ENCODE measurements around the gene TMEM134. TPM values are rescaled to one million over a fixed set of nuclear protein-coding genes. Genes with fewer than 3 reads are reported as not detected.
"Not testable (repeated sequence)": the region's sequence is repeated elsewhere in the genome, so short reads cannot be mapped to it uniquely, and the experiment has no call there.

TMEM134 gene
- total RNA-seq, 1 experiment from 2014 or later: 88.8 TPM

DNA sequence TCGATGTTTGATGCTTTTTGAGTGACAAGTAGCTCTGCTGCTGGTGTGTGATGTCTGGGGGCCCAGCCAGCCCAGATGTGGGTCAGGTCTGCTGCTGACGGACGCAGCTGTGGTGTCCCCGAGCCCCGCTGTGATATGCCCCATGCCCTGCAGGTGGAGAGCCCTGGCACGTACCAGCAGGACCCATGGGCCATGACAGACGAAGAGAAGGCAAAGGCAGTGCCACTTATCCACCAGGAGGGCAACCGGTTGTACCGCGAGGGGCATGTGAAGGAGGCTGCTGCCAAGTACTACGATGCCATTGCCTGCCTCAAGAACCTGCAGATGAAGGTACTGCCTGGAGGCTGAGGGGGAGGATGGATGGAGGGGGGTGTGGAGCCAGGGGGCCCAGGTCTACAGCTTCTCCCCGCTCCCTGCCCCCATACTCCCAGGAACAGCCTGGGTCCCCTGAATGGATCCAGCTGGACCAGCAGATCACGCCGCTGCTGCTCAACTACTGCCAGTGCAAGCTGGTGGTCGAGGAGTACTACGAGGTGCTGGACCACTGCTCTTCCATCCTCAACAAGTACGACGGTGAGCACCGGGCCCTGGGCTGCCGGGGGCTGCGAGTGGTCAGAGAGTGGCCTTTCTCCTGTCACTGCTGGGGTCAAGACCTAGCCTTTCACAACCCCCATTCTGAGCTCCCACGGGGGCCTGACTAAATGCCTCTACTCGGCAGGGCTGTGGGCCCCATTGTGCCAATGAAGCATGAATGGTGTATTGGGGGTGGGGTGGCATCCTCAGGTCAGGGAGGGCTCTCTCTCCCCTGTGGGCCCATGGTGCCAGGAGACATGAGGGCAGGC lies 21.1 kb upstream of the TMEM134 start:
- no peak for DNase-seq (ENCODE audit: low spot score)
- in situ Hi-C loops (cut with HindIII; ENCODE audit: low sequenced_read_pairs): no loop called here

GRCh38 chr11:67489203-67489884 lies 20.3 kb upstream of the TMEM134 start:
- no peak for DNase-seq (ENCODE audit: low spot score)
- in situ Hi-C loops (cut with HindIII; ENCODE audit: low sequenced_read_pairs): no loop called here

DNA sequence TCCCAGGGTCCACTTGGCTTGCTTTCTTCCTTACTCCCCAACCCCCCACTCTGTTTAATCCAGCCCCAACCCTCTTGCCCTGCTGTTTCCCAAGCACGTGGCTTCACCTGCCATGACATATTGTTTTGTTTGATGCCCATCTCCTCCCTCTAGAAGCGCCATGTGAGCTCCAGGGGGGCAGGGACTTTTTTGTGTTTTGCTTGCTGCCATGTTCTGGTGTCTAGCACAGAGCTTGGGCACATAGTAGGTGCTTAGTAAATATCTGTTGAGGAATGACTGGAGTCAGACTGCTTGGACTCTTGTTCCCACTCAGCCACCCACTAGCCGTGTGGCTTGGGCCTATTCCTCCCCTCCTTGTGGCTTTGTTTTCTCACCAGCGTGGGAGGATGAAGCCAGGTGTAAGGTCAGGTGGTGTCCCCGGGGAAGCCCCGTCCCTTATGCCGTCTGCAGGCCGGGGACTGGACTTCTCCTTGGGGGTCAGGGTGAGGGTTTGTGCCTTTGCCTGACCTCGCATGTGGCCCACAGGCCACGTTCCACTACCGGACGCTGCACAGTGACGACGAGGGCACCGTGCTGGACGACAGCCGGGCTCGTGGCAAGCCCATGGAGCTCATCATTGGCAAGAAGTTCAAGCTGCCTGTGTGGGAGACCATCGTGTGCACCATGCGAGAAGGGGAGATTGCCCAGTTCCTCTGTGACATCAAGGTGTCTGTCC lies 17.6 kb upstream of the TMEM134 start:
- in situ Hi-C loops (cut with HindIII; ENCODE audit: low sequenced_read_pairs): no loop called here
- DNase-seq (ENCODE audit: low spot score): no peak

GRCh38 chr11:67485873-67486361 lies 16.9 kb upstream of the TMEM134 start:
- DNase-seq (ENCODE audit: low spot score); in situ Hi-C loops (cut with HindIII; ENCODE audit: low sequenced_read_pairs): not testable (repeated sequence)

GRCh38 chr11:67484847-67485311 lies 15.8 kb upstream of the TMEM134 start:
- DNase-seq (ENCODE audit: low spot score): no peak
- in situ Hi-C loops (cut with HindIII; ENCODE audit: low sequenced_read_pairs): no loop called here

DNA sequence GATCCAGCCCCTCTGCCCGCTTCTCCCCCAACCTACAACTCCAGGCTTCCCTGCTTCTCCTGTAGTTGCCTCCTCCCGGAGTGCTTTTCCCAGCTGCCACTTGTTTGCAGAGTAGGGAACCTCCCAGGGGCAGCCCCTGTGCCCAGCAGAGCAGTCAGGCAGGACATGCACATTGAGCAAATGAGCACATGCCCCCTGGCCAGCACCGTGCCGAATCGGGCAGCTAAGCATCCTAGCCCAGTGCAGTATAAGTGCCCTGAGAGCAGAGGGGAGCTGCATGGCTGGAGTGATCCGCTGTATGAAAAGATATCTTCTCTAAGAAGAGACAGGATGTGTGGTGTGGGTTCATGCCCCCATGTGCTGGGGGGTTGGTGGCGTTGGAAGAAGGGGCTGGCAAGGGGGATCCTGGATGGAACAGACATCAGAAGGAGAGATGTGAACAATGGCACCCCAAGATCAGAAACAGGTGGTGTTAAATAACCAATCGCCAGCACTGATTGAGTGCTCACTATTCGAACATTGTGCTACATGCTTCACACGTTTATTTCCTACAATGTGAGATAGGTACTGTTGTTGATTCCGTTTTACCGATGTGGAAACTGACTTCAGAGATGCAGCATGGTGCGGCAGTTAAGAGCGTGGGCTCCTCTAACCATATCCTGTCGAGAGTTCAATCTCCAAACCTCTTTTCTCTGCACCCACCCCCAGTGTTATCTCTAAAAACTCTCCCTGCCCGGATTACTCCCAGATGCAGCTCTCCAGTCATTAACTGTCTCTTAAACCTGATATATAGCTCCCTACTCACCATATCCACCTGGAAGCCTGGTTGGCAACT lies 15.0 kb upstream of the TMEM134 start:
- in situ Hi-C loops (cut with HindIII; ENCODE audit: low sequenced_read_pairs): no loop called here
- no peak for DNase-seq (ENCODE audit: low spot score)

- DNase-seq (ENCODE audit: low spot score): peak; percentile 98
- in situ Hi-C loops (cut with HindIII; ENCODE audit: low sequenced_read_pairs): no loop called here
Measured at GRCh38 chr11:67482827-67483798, 14.1 kb upstream of the TMEM134 start, which contains the start of gene AIP. TSS of gene AIP (plus strand) at chr11:67483026. CDS start at chr11:67483159, 133 bp downstream.

GRCh38 chr11:67482275-67482826 lies 13.3 kb upstream of the TMEM134 start:
- no peak for DNase-seq (ENCODE audit: low spot score)
- in situ Hi-C loops (cut with HindIII; ENCODE audit: low sequenced_read_pairs): no loop called here

GRCh38 chr11:67477344-67478050 lies 8.4 kb upstream of the TMEM134 start:
- DNase-seq (ENCODE audit: low spot score); in situ Hi-C loops (cut with HindIII; ENCODE audit: low sequenced_read_pairs): not testable (repeated sequence)

DNA sequence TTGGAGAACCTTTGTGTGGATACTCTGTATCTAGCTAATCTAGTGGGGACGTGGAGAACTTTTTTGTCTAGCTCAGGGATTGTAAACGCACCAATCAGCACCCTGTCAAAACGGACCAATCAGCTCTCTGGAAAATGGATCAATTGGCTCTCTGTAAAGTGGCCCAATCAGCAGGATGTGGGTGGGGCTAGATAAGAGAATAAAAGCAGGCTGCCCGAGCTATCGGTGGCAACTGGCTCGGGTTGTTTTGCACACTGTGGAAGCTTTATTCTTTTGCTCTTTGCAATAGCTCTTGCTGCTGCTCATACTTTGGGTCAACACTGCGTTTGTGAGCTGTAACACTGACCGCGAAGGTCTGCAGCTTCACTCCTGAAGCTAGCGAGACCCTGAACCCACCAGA lies 7.6 kb upstream of the TMEM134 start:
- in situ Hi-C loops (cut with HindIII; ENCODE audit: low sequenced_read_pairs); DNase-seq (ENCODE audit: low spot score): not testable (repeated sequence)

- no peak for DNase-seq (ENCODE audit: low spot score)
- in situ Hi-C loops (cut with HindIII; ENCODE audit: low sequenced_read_pairs): no loop called here
Measured at GRCh38 chr11:67472882-67473281, 3.8 kb upstream of the TMEM134 start.

- in situ Hi-C loops (cut with HindIII; ENCODE audit: low sequenced_read_pairs): no loop called here
- no peak for DNase-seq (ENCODE audit: low spot score)
Measured at GRCh38 chr11:67470337-67471002, 1.4 kb upstream of the TMEM134 start.

GRCh38 chr11:67469508-67469811 lies 409 bp upstream of the TMEM134 start:
- DNase-seq (ENCODE audit: low spot score): no peak
- in situ Hi-C loops (cut with HindIII; ENCODE audit: low sequenced_read_pairs): no loop called here

- in situ Hi-C loops (cut with HindIII; ENCODE audit: low sequenced_read_pairs): no loop called here
- DNase-seq (ENCODE audit: low spot score): no peak
Measured at GRCh38 chr11:67468456-67468758, 644 bp downstream of the TMEM134 start.

DNA sequence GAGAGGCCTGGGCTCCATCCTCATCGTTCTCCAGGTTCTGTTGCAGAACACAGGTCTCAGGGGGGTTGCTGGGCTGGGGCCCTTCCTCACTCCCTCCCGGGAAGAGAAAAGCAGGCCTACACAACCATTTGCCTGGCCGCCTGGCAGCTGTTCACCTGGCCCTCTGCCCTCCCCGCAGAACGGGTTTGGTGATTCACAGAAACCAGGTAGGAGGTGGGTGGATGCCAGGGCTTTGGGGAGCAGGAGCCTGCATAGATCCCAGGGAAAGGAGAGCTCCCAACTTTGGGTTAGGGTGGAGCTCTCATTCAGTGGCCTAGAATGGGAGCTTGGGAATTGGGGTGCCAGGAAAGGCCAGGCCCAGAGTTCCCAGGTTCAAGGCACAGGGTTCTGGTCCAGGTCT lies 995 bp downstream of the TMEM134 start:
- in situ Hi-C loops (cut with HindIII; ENCODE audit: low sequenced_read_pairs): no loop called here

DNA sequence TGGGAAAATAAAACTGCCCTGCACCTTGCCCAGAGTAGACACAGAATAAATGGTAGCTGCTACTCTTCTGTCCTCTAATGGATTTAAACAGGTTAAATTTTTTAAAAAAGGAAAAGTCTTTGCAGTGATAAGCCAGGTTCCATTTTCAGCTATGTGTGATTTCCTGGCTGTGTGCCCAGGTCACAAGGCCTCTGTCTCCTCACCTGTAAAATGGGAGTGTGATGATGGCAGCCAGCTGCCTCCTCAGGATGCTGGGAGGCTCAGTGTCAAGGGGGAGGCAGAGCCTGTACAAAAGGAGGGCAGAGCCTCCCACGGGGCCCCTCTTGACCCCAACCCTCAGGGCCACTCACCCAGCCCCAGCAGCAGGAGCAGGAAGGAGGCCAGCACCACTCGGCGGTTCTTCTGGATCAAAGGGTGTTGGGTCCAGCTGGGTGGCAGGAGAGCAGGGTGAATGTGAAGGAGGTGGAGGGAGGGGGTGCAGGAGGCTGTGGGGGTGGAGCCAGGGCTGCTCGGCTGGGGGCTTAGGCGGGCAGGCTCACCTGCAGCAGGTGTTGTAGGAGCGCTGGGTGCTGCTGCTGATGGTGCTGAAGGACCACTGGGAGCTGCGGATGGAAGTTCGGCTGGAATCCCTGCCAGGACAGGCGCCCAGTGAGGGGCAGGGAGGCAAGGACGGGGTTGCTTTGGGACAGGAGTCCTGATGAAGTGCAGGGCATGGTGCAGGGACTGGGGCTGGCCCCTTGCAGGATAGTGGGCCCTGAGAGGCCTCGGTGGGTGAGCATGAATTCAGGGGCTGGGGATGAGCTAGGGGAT lies 1.9 kb downstream of the TMEM134 start:
- no peak for DNase-seq (ENCODE audit: low spot score)
- in situ Hi-C loops (cut with HindIII; ENCODE audit: low sequenced_read_pairs): no loop called here

More for the DNA sequence above, 995 bp downstream of the TMEM134 start:
- peak; percentile 67 for DNase-seq (ENCODE audit: low spot score)
